IPS-18a (cell line): Measurements from ENCODE around the gene GPR180.

Source experiments
- H3K27ac ChIP-seq: one replicate; pipeline ENCODE4 v1.5.1; 2013; ENCODE audit warnings: low read length
- H3K27me3 ChIP-seq: one replicate; pipeline ENCODE4 v1.6.1; 2013; ENCODE audit warnings: mild to moderate bottlenecking, low read length; ENCODE audit not compliant: control insufficient read depth, insufficient read depth
- H3K36me3 ChIP-seq: one replicate; pipeline ENCODE4 v1.6.1; 2013; ENCODE audit warnings: low read depth, low read length; ENCODE audit not compliant: control insufficient read depth
- H3K4me1 ChIP-seq: one replicate; pipeline ENCODE4 v1.6.1; 2013; ENCODE audit warnings: low read depth, low read length; ENCODE audit not compliant: control insufficient read depth
- H3K4me3 ChIP-seq: one replicate; pipeline ENCODE4 v1.5.1; 2013; ENCODE audit warnings: low read length
- H3K9ac ChIP-seq: one replicate; pipeline ENCODE4 v1.6.1; 2013; ENCODE audit warnings: mild to moderate bottlenecking, low read length, moderate library complexity
- H3K9me3 ChIP-seq: one replicate; pipeline ENCODE4 v1.6.1; 2013; ENCODE audit warnings: low read depth, low read length; ENCODE audit not compliant: control insufficient read depth

The GPR180 gene

GRCh38 chr13:94601446-94602431, at the start of gene GPR180:
Gene GPR180, plus strand, starts transcription at chr13:94601857. Its CDS starts 71 bp downstream, at chr13:94601928.
- H3K9ac ChIP-seq = peak within 1 kb of the TSS; percentile 79
- peaks cover 10% of the 10 kb centered on the region for H3K36me3 ChIP-seq
- H3K27me3 ChIP-seq = peaks cover 16% of the 10 kb centered on the region
- H3K9me3 ChIP-seq = peaks cover 2% of the 10 kb centered on the region
- no peak within 1 kb of the TSS for H3K27ac ChIP-seq
- peaks cover 4% of the 10 kb centered on the region for H3K4me1 ChIP-seq
- H3K4me3 ChIP-seq = peak within 1 kb of the TSS; percentile 92

- Histone ChIP-seq H3K9me3 (no peaks in the 10 kb centered on the region), H3K36me3 (no peaks in the 10 kb centered on the region), H3K27me3 (peaks cover 5% of the 10 kb centered on the region), H3K4me1 (peaks cover 9% of the 10 kb centered on the region), H3K9ac (no peak overlapping the region), H3K4me3 (no peak overlapping the region), H3K27ac (no peak overlapping the region)
These were observed 49.6 kb upstream of the GPR180 start for GRCh38 chr13:94552095-94552494.

GRCh38 chr13:94553766-94554165, 47.9 kb upstream of the GPR180 start:
- no peaks in the 10 kb centered on the region for H3K4me1 ChIP-seq
- peaks cover 5% of the 10 kb centered on the region for H3K27me3 ChIP-seq
- H3K27ac ChIP-seq = no peak overlapping the region
- no peak overlapping the region for H3K4me3 ChIP-seq
- no peak overlapping the region for H3K9ac ChIP-seq
- H3K9me3 ChIP-seq = no peaks in the 10 kb centered on the region
- no peaks in the 10 kb centered on the region for H3K36me3 ChIP-seq

GRCh38 chr13:94556041-94556440, 45.6 kb upstream of the GPR180 start:
- H3K9me3 ChIP-seq = no peaks in the 10 kb centered on the region
- H3K27me3 ChIP-seq = peaks cover under 1% of the 10 kb centered on the region
- H3K27ac ChIP-seq = no peak overlapping the region
- H3K9ac ChIP-seq = no peak overlapping the region
- no peaks in the 10 kb centered on the region for H3K4me1 ChIP-seq
- H3K4me3 ChIP-seq = no peak overlapping the region
- no peaks in the 10 kb centered on the region for H3K36me3 ChIP-seq

GRCh38 chr13:94556621-94557020, 45.0 kb upstream of the GPR180 start:
- Histone ChIP-seq H3K36me3 (no peaks in the 10 kb centered on the region), H3K9me3 (no peaks in the 10 kb centered on the region), H3K4me1 (no peaks in the 10 kb centered on the region), H3K4me3 (no peak overlapping the region), H3K9ac (no peak overlapping the region), H3K27ac (no peak overlapping the region), H3K27me3 (no peaks in the 10 kb centered on the region)

- H3K27ac ChIP-seq = no peak overlapping the region
- no peaks in the 10 kb centered on the region for H3K9me3 ChIP-seq
- H3K4me1 ChIP-seq = no peaks in the 10 kb centered on the region
These were observed 43.9 kb upstream of the GPR180 start for GRCh38 chr13:94557684-94558235.

GRCh38 chr13:94558716-94559115, 42.9 kb upstream of the GPR180 start:
- Histone ChIP-seq H3K27me3 (no peaks in the 10 kb centered on the region), H3K27ac (no peak overlapping the region), H3K9me3 (no peaks in the 10 kb centered on the region), H3K9ac (no peak overlapping the region), H3K36me3 (no peaks in the 10 kb centered on the region), H3K4me1 (no peaks in the 10 kb centered on the region), H3K4me3 (no peak overlapping the region)

More at GRCh38 chr13:94557684-94558235, 43.9 kb upstream of the GPR180 start:
- Histone ChIP-seq H3K9ac (no peak overlapping the region), H3K36me3 (no peaks in the 10 kb centered on the region), H3K4me3 (no peak overlapping the region), H3K27me3 (no peaks in the 10 kb centered on the region)

DNA sequence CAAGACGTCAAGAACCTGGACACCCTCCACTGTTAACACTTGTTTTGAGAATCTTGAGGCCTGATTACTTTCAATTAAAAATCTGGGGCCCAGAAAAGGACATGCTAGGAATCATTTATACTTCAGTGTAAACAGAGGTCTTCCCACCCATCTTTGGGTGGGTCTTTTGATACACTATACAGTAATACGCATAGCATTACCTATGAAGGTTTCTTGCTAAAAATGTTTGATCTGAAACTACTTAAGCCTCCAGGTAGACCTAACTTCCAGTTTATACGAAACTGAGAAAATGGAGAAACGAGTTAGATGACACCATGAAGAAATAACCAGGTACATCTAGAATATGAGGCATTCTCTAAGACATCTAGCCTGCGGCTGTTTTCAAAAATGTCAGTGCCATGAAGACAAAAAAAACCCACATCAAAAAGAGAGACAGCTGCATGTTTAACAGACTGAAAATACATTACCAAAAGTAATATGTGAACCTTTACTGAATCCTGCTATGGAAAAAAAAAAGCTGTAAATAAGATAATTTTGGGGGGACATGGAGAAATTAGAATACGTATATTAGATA, 42.3 kb upstream of the GPR180 start:
- no peaks in the 10 kb centered on the region for H3K27me3 ChIP-seq
- H3K4me3 ChIP-seq = no peak overlapping the region
- H3K9me3 ChIP-seq = no peaks in the 10 kb centered on the region

DNA sequence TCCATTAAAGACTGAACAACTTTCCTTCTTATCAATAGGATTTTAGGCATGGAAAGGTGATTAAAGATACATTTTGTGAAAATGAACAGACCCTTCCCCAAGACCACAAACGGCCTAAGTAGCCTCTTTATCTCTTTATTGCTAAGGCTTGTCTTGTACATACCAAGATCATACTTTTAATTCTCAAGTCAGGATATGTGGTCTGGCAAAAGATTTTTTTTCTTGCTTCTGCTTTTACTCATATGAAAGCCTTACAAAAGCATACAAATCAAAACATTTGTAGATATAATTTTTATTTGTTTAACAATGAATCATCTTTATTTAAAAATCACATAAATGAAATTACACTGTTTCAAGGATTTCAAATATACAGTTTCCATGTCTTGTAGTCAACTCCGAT, 41.5 kb upstream of the GPR180 start:
- Histone ChIP-seq H3K27me3 (no peaks in the 10 kb centered on the region), H3K9ac (no peak overlapping the region), H3K4me1 (no peaks in the 10 kb centered on the region), H3K9me3 (no peaks in the 10 kb centered on the region), H3K27ac (no peak overlapping the region), H3K4me3 (no peak overlapping the region), H3K36me3 (no peaks in the 10 kb centered on the region)

More for the DNA sequence above, 42.3 kb upstream of the GPR180 start:
- no peak overlapping the region for H3K27ac ChIP-seq
- no peaks in the 10 kb centered on the region for H3K36me3 ChIP-seq
- H3K4me1 ChIP-seq = no peaks in the 10 kb centered on the region
- no peak overlapping the region for H3K9ac ChIP-seq

DNA sequence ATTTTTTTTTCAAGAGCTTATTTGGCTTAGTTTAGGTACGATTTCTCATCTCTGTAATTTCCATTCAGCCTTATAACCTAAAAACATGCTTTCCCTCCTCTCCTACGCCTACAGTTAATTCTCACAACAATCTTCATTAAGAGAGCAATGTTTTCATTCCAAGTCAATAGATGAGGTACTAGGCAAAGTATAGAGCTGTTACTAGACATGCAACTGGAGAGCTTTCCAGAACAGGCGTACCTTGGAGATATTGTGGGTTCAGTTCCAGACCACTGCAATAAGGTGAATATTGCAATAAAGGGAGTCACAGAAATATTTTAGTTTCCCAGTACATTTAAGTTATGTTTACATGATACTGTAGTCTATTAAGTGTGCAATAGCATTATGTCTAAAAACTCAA, 40.5 kb upstream of the GPR180 start:
- Histone ChIP-seq H3K9ac (no peak overlapping the region), H3K4me3 (no peak overlapping the region), H3K4me1 (no peaks in the 10 kb centered on the region), H3K27ac (no peak overlapping the region), H3K9me3 (no peaks in the 10 kb centered on the region), H3K27me3 (no peaks in the 10 kb centered on the region), H3K36me3 (no peaks in the 10 kb centered on the region)

- Histone ChIP-seq H3K36me3 (peaks cover 23% of the 10 kb centered on the region), H3K4me3 (no peak overlapping the region), H3K4me1 (no peaks in the 10 kb centered on the region), H3K9ac (no peak overlapping the region), H3K27ac (no peak overlapping the region), H3K9me3 (no peaks in the 10 kb centered on the region), H3K27me3 (no peaks in the 10 kb centered on the region)
These were observed 34.1 kb upstream of the GPR180 start for GRCh38 chr13:94567581-94567980.
